GM12892 (cell line): ENCODE data around the gene SOX30.

Source experiments
- POLR2A ChIP-seq: IDR thresholded peaks from 2 replicates; pipeline ENCODE4 v1.6.1; 2011; ENCODE audit warnings: low read depth, low read length, control low read depth
- POLR2AphosphoS5 ChIP-seq: IDR thresholded peaks from 2 replicates; pipeline ENCODE4 v1.6.1; 2011; ENCODE audit warnings: low read depth, low read length, control low read depth
- TAF1 ChIP-seq: IDR thresholded peaks from 2 replicates; pipeline ENCODE4 v1.6.1; 2011; ENCODE audit warnings: low read depth, mild to moderate bottlenecking, control low read depth, low read length, borderline replicate concordance

- TF ChIP-seq POLR2AphosphoS5 (no peak), TAF1 (no peak), POLR2A (no peak)
These were observed 37.9 kb upstream of the SOX30 start for GRCh38 chr5:157689942-157690689.
